WTC11 (cell line): Measurements from ENCODE around the gene POMC. TPM values are rescaled to one million over a fixed set of nuclear protein-coding genes. Genes with fewer than 3 reads are reported as not detected.
A peak's percentile ranks its signal among the peaks of the same experiment; 100 is the strongest.
"Not testable (repeated sequence)": the region's sequence is repeated elsewhere in the genome, so short reads cannot be mapped to it uniquely, and the experiment has no call there.

ENCODE experiments used
- ATAC-seq: fragments of 200-7000 bp; cut with Tn5 transposase; 2 replicates; pipeline ENCODE4 v1.10.0; 2021; ENCODE audit warnings: mild to moderate bottlenecking, moderate library complexity
- CTCF ChIA-PET: fragments of 300-600 bp; sonication (Branson Sonifier 250); formaldehyde crosslinking; loops from one replicate; lab custom pipeline; 2021; ENCODE audit warnings: antibody characterized with exemption; lab: Charles Lee
- POLR2A ChIA-PET: fragments of 350-600 bp; sonication (Branson Sonifier 250); formaldehyde crosslinking; loops from one replicate; lab custom pipeline; 2021; ENCODE audit warnings: antibody characterized with exemption; lab: Charles Lee
- DNase-seq: peaks from one replicate; pipeline ENCODE4 v3.0.0; 2021; ENCODE audit warnings: low spot score
- H3K27ac Mint-ChIP-seq: 2 replicates; pipeline ENCODE4 v1.8.0; 2021; ENCODE audit warnings: mixed read lengths
- H3K27me3 Mint-ChIP-seq: 2 replicates; pipeline ENCODE4 v1.8.0; 2021; ENCODE audit warnings: low read depth, mild to moderate bottlenecking, moderate library complexity, mixed read lengths
- H3K36me3 Mint-ChIP-seq: 2 replicates; pipeline ENCODE4 v1.8.0; 2021; ENCODE audit warnings: mixed read lengths
- H3K4me1 Mint-ChIP-seq: 2 replicates; pipeline ENCODE4 v1.8.0; 2022; ENCODE audit warnings: mixed read lengths
- H3K4me3 Mint-ChIP-seq: 2 replicates; pipeline ENCODE4 v1.8.0; 2021; ENCODE audit warnings: mild to moderate bottlenecking, moderate library complexity, mixed read lengths
- H3K9me3 Mint-ChIP-seq: 2 replicates; pipeline ENCODE4 v1.8.0; 2021; ENCODE audit warnings: mixed read lengths
- ELF4 ChIP-seq: sonication (generic); formaldehyde crosslinking; IDR thresholded peaks from 2 replicates; pipeline ENCODE4 v1.8.1; 2022; ENCODE audit warnings: low read depth, mild to moderate bottlenecking, moderate library complexity, missing genetic modification reagents
- ESRRA ChIP-seq: sonication (generic); formaldehyde crosslinking; IDR thresholded peaks from 2 replicates; pipeline ENCODE4 v1.8.1; 2022; ENCODE audit warnings: mild to moderate bottlenecking, missing genetic modification reagents, borderline replicate concordance
- ETV6 ChIP-seq: sonication (generic); formaldehyde crosslinking; IDR thresholded peaks from 2 replicates; pipeline ENCODE4 v1.8.1; 2022; ENCODE audit warnings: mild to moderate bottlenecking, missing genetic modification reagents
- NFYB ChIP-seq: sonication (generic); formaldehyde crosslinking; conservative IDR thresholded peaks from 2 replicates; pipeline ENCODE4 v1.8.0; 2022; ENCODE audit warnings: low read depth, missing genetic modification reagents
- RORB ChIP-seq: fragments of 250-450 bp; sonication (Bioruptor Pico); IDR thresholded peaks from 2 replicates; pipeline ENCODE4 v1.9.0; 2021; ENCODE audit warnings: mild to moderate bottlenecking
- TCF7 ChIP-seq: sonication (generic); formaldehyde crosslinking; IDR thresholded peaks from 2 replicates; pipeline ENCODE4 v1.8.0; 2022; ENCODE audit warnings: mild to moderate bottlenecking, low read depth, missing genetic modification reagents, moderate library complexity
- ZNF121 ChIP-seq: sonication (generic); formaldehyde crosslinking; IDR thresholded peaks from 2 replicates; pipeline ENCODE4 v1.8.0; 2023; ENCODE audit warnings: missing genetic modification reagents
- ZNF138 ChIP-seq: sonication (generic); formaldehyde crosslinking; conservative IDR thresholded peaks from 2 replicates; pipeline ENCODE4 v1.8.1; 2022; ENCODE audit warnings: mild to moderate bottlenecking, moderate library complexity, missing genetic modification reagents
- ZNF232 ChIP-seq: sonication (generic); formaldehyde crosslinking; IDR thresholded peaks from 2 replicates; pipeline ENCODE4 v1.8.0; 2022; ENCODE audit warnings: mild to moderate bottlenecking, missing genetic modification reagents
- ZNF396 ChIP-seq: fragments of 250-450 bp; sonication (Bioruptor Pico); IDR thresholded peaks from 2 replicates; pipeline ENCODE4 v1.8.0; 2021; ENCODE audit warnings: mild to moderate bottlenecking, moderate library complexity, borderline replicate concordance
- ZNF671 ChIP-seq: fragments of 250-450 bp; sonication (Bioruptor Pico); IDR thresholded peaks from 2 replicates; pipeline ENCODE4 v1.8.0; 2021; ENCODE audit warnings: mild to moderate bottlenecking
- total RNA-seq: library from RNA; stranded (reverse); gene quantifications from 3 replicates; pipeline ENCODE4 v1.2.3, GENCODE V29; 2021
- TF ChIP-seq, protein P1 (sequence below): fragments of 250-450 bp; sonication (Bioruptor Pico); IDR thresholded peaks from 2 replicates; pipeline ENCODE4 v1.8.0; 2021; ENCODE audit warnings: mild to moderate bottlenecking
- TF ChIP-seq, protein P2 (sequence below): fragments of 250-450 bp; sonication (Bioruptor Pico); IDR thresholded peaks from 2 replicates; pipeline ENCODE4 v1.9.0; 2021; ENCODE audit warnings: mild to moderate bottlenecking, borderline replicate concordance
- TF ChIP-seq, protein P3 (sequence below): sonication (generic); formaldehyde crosslinking; IDR thresholded peaks from 2 replicates; pipeline ENCODE4 v1.8.1; 2023; ENCODE audit warnings: mild to moderate bottlenecking, moderate library complexity, missing genetic modification reagents
- TF ChIP-seq, protein P4 (sequence below): sonication (generic); formaldehyde crosslinking; IDR thresholded peaks from 2 replicates; pipeline ENCODE4 v1.8.0; 2023; ENCODE audit warnings: missing genetic modification reagents
- TF ChIP-seq, protein P5 (sequence below): sonication (generic); formaldehyde crosslinking; conservative IDR thresholded peaks from 2 replicates; pipeline ENCODE4 v1.8.1; 2022; ENCODE audit warnings: mild to moderate bottlenecking, missing genetic modification reagents
- TF ChIP-seq, protein P6 (sequence below): sonication (generic); formaldehyde crosslinking; IDR thresholded peaks from 2 replicates; pipeline ENCODE4 v1.8.0; 2022; ENCODE audit warnings: mild to moderate bottlenecking, missing genetic modification reagents

The POMC gene
- total RNA-seq, 1 experiment from 2014 or later = 3.2 TPM

DNA sequence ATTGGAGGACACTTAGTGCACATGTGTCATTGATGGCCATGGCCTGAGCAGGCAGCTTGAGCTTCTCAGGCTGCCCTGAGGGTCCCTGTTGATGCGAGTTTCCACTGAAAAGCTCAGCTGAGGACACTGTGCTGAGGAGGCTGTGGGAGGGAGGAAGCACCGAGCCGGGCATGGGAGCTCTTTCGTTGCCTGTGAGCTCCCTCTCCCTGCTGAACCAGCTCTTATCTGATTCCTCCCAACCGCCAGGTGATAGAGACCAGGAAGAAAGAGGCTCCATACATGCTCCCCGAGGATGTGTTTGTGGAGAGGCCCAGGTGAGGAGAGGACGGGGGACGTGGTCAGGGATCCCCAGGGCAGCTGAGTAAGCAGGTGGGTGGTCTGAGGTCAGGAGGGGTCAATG is 27.3 kb downstream of the POMC start (continued):
- TF ChIP-seq NFYB (CRISPR knock-in tag) = no peak
- no peak for TF ChIP-seq ZNF232 (CRISPR knock-in tag)

DNA sequence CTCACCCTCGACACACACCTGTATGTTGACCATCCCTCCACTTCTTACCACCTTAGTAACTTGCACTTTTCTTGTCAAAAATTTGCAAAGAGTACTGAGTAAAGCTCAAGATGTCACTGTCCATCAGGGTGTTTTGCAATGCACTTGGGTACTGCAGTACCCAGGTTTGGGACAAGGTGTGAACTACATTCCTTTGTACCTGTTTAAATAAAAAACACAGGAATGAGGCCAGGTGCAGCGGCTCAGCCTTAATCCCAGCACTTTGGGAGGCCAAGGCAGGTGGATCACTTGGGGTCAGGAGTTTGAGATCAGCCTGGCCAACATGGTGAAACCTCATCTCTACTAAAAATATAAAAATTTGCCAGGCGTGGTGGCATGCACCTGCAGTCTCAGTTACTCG is 27.8 kb downstream of the POMC start:
- DNase-seq, H3K4me1 Mint-ChIP-seq, H3K4me3 Mint-ChIP-seq, H3K27ac Mint-ChIP-seq, H3K9me3 Mint-ChIP-seq, H3K27me3 Mint-ChIP-seq, ATAC-seq, H3K36me3 Mint-ChIP-seq, POLR2A ChIA-PET: not testable (repeated sequence)
- CTCF ChIA-PET = interaction anchor here (0.6 to 2.7 kb wide), 4 partner anchors 11 to 165 kb away, joined by 3 to 10 read pairs (median 8); no protein-coding TSS in a partner anchor

DNA sequence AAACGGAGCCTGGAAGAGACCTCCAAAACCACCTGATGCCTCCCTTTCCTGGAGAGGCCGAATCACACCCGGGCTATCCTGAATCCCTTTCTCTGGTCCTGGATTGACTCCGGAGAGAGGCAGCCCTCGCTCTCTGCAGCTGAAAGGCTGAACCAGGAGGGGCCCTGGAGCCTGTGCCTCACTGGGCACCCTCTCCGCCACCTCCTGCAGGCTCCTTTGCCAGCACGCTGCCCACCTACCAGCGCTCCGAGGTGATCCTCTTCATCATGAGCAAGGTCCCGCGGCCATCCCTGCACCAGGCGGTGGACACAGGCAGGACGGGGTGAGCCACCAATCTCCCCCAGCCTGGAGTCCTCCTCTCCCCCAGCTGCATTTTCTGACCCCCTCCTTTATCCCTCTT is 35.7 kb downstream of the POMC start:
- TF ChIP-seq ESRRA (CRISPR knock-in tag) (no peak), RORB (no peak), ELF4 (no peak)
- TF ChIP-seq, protein P1, sequence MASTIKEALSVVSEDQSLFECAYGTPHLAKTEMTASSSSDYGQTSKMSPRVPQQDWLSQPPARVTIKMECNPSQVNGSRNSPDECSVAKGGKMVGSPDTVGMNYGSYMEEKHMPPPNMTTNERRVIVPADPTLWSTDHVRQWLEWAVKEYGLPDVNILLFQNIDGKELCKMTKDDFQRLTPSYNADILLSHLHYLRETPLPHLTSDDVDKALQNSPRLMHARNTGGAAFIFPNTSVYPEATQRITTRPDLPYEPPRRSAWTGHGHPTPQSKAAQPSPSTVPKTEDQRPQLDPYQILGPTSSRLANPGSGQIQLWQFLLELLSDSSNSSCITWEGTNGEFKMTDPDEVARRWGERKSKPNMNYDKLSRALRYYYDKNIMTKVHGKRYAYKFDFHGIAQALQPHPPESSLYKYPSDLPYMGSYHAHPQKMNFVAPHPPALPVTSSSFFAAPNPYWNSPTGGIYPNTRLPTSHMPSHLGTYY (CRISPR knock-in tag) = no peak
- TF ChIP-seq, protein P2, sequence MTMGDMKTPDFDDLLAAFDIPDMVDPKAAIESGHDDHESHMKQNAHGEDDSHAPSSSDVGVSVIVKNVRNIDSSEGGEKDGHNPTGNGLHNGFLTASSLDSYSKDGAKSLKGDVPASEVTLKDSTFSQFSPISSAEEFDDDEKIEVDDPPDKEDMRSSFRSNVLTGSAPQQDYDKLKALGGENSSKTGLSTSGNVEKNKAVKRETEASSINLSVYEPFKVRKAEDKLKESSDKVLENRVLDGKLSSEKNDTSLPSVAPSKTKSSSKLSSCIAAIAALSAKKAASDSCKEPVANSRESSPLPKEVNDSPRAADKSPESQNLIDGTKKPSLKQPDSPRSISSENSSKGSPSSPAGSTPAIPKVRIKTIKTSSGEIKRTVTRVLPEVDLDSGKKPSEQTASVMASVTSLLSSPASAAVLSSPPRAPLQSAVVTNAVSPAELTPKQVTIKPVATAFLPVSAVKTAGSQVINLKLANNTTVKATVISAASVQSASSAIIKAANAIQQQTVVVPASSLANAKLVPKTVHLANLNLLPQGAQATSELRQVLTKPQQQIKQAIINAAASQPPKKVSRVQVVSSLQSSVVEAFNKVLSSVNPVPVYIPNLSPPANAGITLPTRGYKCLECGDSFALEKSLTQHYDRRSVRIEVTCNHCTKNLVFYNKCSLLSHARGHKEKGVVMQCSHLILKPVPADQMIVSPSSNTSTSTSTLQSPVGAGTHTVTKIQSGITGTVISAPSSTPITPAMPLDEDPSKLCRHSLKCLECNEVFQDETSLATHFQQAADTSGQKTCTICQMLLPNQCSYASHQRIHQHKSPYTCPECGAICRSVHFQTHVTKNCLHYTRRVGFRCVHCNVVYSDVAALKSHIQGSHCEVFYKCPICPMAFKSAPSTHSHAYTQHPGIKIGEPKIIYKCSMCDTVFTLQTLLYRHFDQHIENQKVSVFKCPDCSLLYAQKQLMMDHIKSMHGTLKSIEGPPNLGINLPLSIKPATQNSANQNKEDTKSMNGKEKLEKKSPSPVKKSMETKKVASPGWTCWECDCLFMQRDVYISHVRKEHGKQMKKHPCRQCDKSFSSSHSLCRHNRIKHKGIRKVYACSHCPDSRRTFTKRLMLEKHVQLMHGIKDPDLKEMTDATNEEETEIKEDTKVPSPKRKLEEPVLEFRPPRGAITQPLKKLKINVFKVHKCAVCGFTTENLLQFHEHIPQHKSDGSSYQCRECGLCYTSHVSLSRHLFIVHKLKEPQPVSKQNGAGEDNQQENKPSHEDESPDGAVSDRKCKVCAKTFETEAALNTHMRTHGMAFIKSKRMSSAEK = no peak
- TF ChIP-seq, protein P3, sequence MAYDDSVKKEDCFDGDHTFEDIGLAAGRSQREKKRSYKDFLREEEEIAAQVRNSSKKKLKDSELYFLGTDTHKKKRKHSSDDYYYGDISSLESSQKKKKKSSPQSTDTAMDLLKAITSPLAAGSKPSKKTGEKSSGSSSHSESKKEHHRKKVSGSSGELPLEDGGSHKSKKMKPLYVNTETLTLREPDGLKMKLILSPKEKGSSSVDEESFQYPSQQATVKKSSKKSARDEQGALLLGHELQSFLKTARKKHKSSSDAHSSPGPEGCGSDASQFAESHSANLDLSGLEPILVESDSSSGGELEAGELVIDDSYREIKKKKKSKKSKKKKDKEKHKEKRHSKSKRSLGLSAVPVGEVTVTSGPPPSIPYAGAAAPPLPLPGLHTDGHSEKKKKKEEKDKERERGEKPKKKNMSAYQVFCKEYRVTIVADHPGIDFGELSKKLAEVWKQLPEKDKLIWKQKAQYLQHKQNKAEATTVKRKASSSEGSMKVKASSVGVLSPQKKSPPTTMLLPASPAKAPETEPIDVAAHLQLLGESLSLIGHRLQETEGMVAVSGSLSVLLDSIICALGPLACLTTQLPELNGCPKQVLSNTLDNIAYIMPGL (CRISPR knock-in tag) = no peak
- TF ChIP-seq, protein P4, sequence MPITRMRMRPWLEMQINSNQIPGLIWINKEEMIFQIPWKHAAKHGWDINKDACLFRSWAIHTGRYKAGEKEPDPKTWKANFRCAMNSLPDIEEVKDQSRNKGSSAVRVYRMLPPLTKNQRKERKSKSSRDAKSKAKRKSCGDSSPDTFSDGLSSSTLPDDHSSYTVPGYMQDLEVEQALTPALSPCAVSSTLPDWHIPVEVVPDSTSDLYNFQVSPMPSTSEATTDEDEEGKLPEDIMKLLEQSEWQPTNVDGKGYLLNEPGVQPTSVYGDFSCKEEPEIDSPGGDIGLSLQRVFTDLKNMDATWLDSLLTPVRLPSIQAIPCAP (CRISPR knock-in tag) = no peak
- TF ChIP-seq, protein P5, sequence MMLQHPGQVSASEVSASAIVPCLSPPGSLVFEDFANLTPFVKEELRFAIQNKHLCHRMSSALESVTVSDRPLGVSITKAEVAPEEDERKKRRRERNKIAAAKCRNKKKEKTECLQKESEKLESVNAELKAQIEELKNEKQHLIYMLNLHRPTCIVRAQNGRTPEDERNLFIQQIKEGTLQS = no peak
- TF ChIP-seq, all 79 proteins: peak for 0
- ChIA-PET POLR2A (no interaction called here), CTCF (interaction anchor here (1.0 to 5.7 kb wide), 2 partner anchors 33 to 156 kb away, joined by 3 to 140 read pairs; no protein-coding TSS in a partner anchor)
- Mint-ChIP-seq H3K27ac (no peak overlapping the region), H3K9me3 (no peaks in the 10 kb centered on the region), H3K27me3 (peaks cover 26% of the 10 kb centered on the region), H3K4me1 (peaks cover 13% of the 10 kb centered on the region), H3K4me3 (peak overlapping the region; percentile 22; the same call in 1 of the 2 replicates), H3K36me3 (no peaks in the 10 kb centered on the region; the same call in 1 of the 2 replicates)
- no peak for DNase-seq
- ATAC-seq = no peak

DNA sequence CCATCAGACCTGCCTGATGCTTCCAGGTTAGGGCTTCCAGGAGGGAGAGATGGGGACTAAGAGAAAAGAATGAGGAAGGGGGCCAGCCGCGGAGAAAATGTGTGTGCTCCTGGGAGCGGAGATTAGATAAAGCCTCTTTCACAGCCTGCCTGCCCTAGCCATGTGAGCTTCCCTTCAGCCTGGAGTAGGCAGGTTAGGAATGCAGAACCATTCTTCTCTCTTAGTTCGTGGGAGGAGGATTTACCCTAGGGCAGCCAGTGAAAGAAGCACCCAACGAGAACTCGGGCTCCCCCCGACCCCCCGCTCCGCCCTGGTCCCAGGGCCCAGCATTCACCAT is 36.1 kb downstream of the POMC start:
- Mint-ChIP-seq H3K27ac (no peak overlapping the region), H3K27me3 (peaks cover 26% of the 10 kb centered on the region), H3K4me3 (peak overlapping the region; percentile 61), H3K4me1 (peaks cover 13% of the 10 kb centered on the region), H3K9me3 (no peaks in the 10 kb centered on the region), H3K36me3 (no peaks in the 10 kb centered on the region; the same call in 1 of the 2 replicates)
- ChIA-PET POLR2A (no interaction called here), CTCF (interaction anchor here (0.8 to 5.7 kb wide), 4 partner anchors 34 to 156 kb away, joined by 3 to 140 read pairs (median 17); partner anchors contain the start of gene EFR3B)
- no peak for DNase-seq
- ATAC-seq = peak; percentile 24
- TF ChIP-seq TCF7 (CRISPR knock-in tag) (no peak), ZNF396 (CRISPR knock-in tag) (no peak), NFYB (CRISPR knock-in tag) (no peak), ZNF138 (CRISPR knock-in tag) (no peak), ETV6 (CRISPR knock-in tag) (no peak), ZNF671 (CRISPR knock-in tag) (no peak), ZNF121 (no peak)
- TF ChIP-seq, protein P6, sequence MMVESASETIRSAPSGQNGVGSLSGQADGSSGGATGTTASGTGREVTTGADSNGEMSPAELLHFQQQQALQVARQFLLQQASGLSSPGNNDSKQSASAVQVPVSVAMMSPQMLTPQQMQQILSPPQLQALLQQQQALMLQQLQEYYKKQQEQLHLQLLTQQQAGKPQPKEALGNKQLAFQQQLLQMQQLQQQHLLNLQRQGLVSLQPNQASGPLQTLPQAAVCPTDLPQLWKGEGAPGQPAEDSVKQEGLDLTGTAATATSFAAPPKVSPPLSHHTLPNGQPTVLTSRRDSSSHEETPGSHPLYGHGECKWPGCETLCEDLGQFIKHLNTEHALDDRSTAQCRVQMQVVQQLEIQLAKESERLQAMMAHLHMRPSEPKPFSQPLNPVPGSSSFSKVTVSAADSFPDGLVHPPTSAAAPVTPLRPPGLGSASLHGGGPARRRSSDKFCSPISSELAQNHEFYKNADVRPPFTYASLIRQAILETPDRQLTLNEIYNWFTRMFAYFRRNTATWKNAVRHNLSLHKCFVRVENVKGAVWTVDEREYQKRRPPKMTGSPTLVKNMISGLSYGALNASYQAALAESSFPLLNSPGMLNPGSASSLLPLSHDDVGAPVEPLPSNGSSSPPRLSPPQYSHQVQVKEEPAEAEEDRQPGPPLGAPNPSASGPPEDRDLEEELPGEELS (CRISPR knock-in tag) = no peak
